Upper lobe of left lung (tissue), 6 donors: ENCODE results near the gene MSH3. TPM values are rescaled to one million over a fixed set of nuclear protein-coding genes. Genes with fewer than 3 reads are reported as not detected.

Experiments
- ATAC-seq, 2 donors: fragments of 200-7000 bp; cut with Tn5 transposase; one replicate each; pipeline ENCODE4 v1.9.1; 2022; ENCODE audit warnings: mild to moderate bottlenecking in 2 of 2, moderate library complexity in 2 of 2; ENCODE audit not compliant: low FRiP score in 2 of 2
- DNase-seq, 2 donors: peaks; one replicate each; pipeline ENCODE4 v3.0.0-alpha.2; 2019 to 2020
- H3K27ac ChIP-seq, 4 donors: fragments of 200-600 bp; sonication (generic); one replicate each; pipeline ENCODE4 v1.5.1; 2016 to 2019
- H3K27me3 ChIP-seq, 4 donors: fragments of 200-600 bp; sonication (generic); one replicate each; pipeline ENCODE4 v1.5.1; 2017 to 2019
- H3K36me3 ChIP-seq, 4 donors: fragments of 200-600 bp; sonication (generic); one replicate each; pipeline ENCODE4 v1.5.1; 2016 to 2019
- H3K4me1 ChIP-seq, 4 donors: fragments of 200-600 bp; sonication (generic); one replicate each; pipeline ENCODE4 v1.5.1; 2018 to 2019
- H3K4me3 ChIP-seq, 4 donors: fragments of 200-600 bp; sonication (generic); one replicate each; pipeline ENCODE4 v1.5.1; 2017 to 2019; ENCODE audit warnings: mild to moderate bottlenecking in 2 of 4, moderate library complexity in 1 of 4
- H3K9me3 ChIP-seq, 4 donors: fragments of 200-600 bp; sonication (generic); one replicate each; pipeline ENCODE4 v1.5.1; 2018 to 2019
- EP300 ChIP-seq, 4 donors: sonication (generic); formaldehyde crosslinking; IDR thresholded peaks; one replicate each; pipeline ENCODE4 v1.5.1; 2017; ENCODE audit warnings: antibody characterized with exemption in 4 of 4, control low read depth in 2 of 4
- POLR2A ChIP-seq, 4 donors: fragments of 450-650 bp; IDR thresholded peaks; one replicate each; pipeline ENCODE4 v1.5.1; 2016 to 2017; ENCODE audit warnings: antibody characterized with exemption in 4 of 4, mild to moderate bottlenecking in 2 of 4
- POLR2AphosphoS5 ChIP-seq, 2 donors: sonication (generic); formaldehyde crosslinking; IDR thresholded peaks; one replicate each; pipeline ENCODE4 v1.5.1; 2017; ENCODE audit warnings: antibody characterized with exemption in 2 of 2
- WGBS, 2 donors: methylation state at CpG; one replicate each; pipeline ENCODE4 v1.1.5; 2017 to 2018; 5-methylcytosine and 5-hydroxymethylcytosine counted together
- total RNA-seq, 6 donors: library from RNA; depleted of rRNA in 4 of 6; stranded (reverse); fragments of >200 nt in 4 of 6; gene quantifications; one replicate each; pipeline versions ENCODE4 v1.1.0 to v1.2.1, GENCODE V29; 2016 to 2021
- TF ChIP-seq, protein P1 (sequence below), 6 experiments: fragments of 450-650 bp in 4 of 6; fragments of 200-600 bp in 2 of 6; sonication (generic) in 2 of 6; IDR thresholded peaks; one replicate each; pipeline ENCODE4 v1.5.1; 2016 to 2019; ENCODE audit warnings: antibody characterized with exemption in 6 of 6
- donor health status: DM: no; HTN: no; CAD: no; lungs with moderate emphysema.
- donor health status: DM: no; HTN: yes; CAD: no; lungs with severe emphysema.

Gene MSH3
- total RNA-seq, 6 donors from 2014 or later: 9.0 to 17.3 (median 12.5) TPM

DNA sequence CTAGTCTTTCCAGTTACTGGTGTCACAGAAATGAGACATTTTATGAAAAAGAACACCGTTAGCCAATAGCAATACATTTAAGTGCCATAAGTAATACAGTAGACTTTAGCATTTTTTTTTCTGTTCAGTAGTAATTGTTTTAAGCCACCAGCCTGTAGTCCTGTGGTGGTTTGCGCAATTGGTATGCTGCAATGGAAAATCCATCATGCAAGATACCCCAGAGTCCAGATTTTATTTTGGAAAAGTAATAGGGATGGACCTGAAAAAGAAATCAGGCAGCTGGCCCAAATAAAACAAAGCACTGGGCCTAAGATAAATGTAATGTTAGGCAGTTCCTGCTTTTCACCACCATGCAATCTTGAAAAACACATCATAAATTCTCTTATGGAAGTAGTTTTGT, 211.1 kb downstream of the MSH3 start:
- no peak for ATAC-seq
- H3K4me3 ChIP-seq: no peak overlapping the region
- no peak for TF ChIP-seq POLR2AphosphoS5 (IDR thresholded peaks at IDR 0.05)
- TF ChIP-seq, protein P1, sequence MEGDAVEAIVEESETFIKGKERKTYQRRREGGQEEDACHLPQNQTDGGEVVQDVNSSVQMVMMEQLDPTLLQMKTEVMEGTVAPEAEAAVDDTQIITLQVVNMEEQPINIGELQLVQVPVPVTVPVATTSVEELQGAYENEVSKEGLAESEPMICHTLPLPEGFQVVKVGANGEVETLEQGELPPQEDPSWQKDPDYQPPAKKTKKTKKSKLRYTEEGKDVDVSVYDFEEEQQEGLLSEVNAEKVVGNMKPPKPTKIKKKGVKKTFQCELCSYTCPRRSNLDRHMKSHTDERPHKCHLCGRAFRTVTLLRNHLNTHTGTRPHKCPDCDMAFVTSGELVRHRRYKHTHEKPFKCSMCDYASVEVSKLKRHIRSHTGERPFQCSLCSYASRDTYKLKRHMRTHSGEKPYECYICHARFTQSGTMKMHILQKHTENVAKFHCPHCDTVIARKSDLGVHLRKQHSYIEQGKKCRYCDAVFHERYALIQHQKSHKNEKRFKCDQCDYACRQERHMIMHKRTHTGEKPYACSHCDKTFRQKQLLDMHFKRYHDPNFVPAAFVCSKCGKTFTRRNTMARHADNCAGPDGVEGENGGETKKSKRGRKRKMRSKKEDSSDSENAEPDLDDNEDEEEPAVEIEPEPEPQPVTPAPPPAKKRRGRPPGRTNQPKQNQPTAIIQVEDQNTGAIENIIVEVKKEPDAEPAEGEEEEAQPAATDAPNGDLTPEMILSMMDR (IDR thresholded peaks at IDR 0.05): no peak
- TF ChIP-seq POLR2A (IDR thresholded peaks at IDR 0.05): no peak
- TF ChIP-seq EP300 (IDR thresholded peaks at IDR 0.05): no peak
- H3K9me3 ChIP-seq: no peaks in the 10 kb centered on the region
- H3K4me1 ChIP-seq: no peaks in the 10 kb centered on the region
- H3K27ac ChIP-seq: no peak overlapping the region
- H3K36me3 ChIP-seq: peaks cover 0 to 20% (median 2%) of the 10 kb centered on the region in 4 donors
- no peaks in the 10 kb centered on the region for H3K27me3 ChIP-seq
- no peak for DNase-seq
- WGBS, 2 donors: 90 to 97% methylated on average over 2 of the region's 2 CpGs

DNA sequence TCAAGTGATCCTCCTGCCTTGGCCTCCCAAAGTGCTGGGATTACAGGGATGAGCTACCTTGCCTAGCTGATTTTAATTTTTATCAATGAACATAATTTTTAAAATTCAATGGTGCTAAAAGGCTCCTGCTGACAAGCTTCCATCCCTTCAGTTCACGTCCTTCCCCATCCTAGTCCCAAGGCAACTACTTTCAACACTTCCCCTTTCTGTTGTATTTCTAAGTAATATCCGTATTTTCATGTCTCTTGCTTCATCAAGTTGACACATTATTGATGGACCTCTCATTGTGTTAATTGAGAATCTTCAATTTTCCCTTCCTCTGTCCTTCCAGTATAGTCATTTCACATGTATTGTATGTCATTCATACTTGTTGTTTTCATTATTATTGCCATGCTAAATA, 211.9 kb downstream of the MSH3 start:
- TF ChIP-seq POLR2AphosphoS5 (IDR thresholded peaks at IDR 0.05) (no peak), EP300 (IDR thresholded peaks at IDR 0.05) (no peak), POLR2A (IDR thresholded peaks at IDR 0.05) (no peak)
- TF ChIP-seq, protein P1 (IDR thresholded peaks at IDR 0.05): no peak
- Histone ChIP-seq H3K27me3 (no peaks in the 10 kb centered on the region), H3K4me1 (no peaks in the 10 kb centered on the region), H3K4me3 (no peak overlapping the region), H3K9me3 (no peaks in the 10 kb centered on the region), H3K27ac (no peak overlapping the region), H3K36me3 (peaks cover 0 to 20% (median 2%) of the 10 kb centered on the region in 4 donors)
- 56 to 80% methylated on average over 2 of the region's 2 CpGs for WGBS, 2 donors
- DNase-seq (no peak), ATAC-seq (peak in 1 of 2 donors; percentile 31)

DNA sequence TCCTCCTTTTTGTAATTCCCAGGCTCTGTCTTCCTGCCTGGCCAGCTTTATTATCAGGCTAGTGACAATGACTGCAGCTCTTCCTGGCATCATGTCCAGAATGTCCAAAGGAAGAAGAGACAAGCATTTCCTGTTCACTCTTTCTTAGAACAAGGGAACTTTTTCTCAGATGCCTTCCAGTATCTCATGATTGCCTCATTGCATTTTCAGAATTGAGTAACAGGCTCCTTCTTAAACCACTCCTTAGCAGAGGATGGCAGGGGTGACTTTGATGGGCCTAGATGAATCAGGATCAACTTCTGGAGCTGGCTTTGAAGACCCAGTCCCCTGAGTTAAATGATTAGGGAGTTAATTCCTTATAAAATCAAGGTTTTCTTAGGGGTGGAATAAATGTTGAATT, 212.8 kb downstream of the MSH3 start:
- DNase-seq (no peak), ATAC-seq (no peak)
- H3K27me3 ChIP-seq: no peaks in the 10 kb centered on the region
- H3K9me3 ChIP-seq: no peaks in the 10 kb centered on the region
- no peaks in the 10 kb centered on the region for H3K4me1 ChIP-seq
- no peak for TF ChIP-seq EP300 (IDR thresholded peaks at IDR 0.05)
- TF ChIP-seq POLR2AphosphoS5 (IDR thresholded peaks at IDR 0.05): no peak
- TF ChIP-seq, protein P1 (IDR thresholded peaks at IDR 0.05): no peak
- TF ChIP-seq POLR2A (IDR thresholded peaks at IDR 0.05): no peak
- H3K36me3 ChIP-seq: peaks cover 0 to 27% (median 2%) of the 10 kb centered on the region in 4 donors
- H3K4me3 ChIP-seq: no peak overlapping the region
- H3K27ac ChIP-seq: no peak overlapping the region

DNA sequence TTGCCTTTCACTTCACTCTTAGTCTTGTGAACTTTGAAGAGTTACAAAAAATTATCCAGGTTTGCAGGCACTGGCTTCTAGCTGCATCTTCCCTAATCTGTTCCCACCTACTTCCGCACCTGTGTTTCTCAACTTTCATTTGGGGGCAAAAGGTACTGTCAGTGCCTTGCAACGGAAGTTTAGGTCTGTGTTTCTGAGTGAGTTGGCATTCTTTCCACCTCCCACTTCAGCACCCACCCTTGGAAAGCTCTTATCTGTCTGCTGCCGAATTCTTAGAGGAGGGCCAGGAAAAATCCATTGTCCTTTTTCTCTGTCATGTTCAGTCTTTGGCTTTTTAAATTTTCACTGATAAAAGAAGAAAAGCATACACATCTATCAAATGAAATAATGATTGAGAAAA, 216.0 kb downstream of the MSH3 start:
- 67 to 69% methylated on average over 3 of the region's 3 CpGs for WGBS, 2 donors

DNA sequence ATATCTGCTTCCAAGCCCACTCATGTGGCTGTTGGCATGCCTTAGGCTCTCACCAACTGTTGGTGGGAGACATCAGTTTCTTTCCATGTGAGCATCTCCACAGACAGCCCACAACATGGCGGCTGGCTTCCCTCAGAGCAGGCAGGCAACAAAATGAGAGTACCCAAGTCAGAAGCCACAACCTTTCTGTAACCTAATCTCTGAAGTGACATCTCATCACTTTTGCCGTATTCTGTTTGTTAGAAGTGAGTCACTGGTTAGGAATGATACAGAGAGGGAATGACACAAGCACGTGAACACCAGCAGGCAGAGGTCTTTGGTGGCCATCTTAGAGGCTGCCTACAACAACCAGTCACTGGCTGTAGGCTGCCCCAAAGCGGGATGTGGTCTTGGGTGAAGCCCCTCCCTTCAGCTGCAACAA, 217.1 kb downstream of the MSH3 start:
- no peaks in the 10 kb centered on the region for H3K4me1 ChIP-seq
- ATAC-seq (no peak), DNase-seq (no peak)
- no peak overlapping the region for H3K4me3 ChIP-seq
- H3K27ac ChIP-seq: no peak overlapping the region
- TF ChIP-seq EP300 (IDR thresholded peaks at IDR 0.05): no peak
- TF ChIP-seq POLR2AphosphoS5 (IDR thresholded peaks at IDR 0.05): no peak
- TF ChIP-seq POLR2A (IDR thresholded peaks at IDR 0.05): no peak
- TF ChIP-seq, protein P1 (IDR thresholded peaks at IDR 0.05): no peak
- 88 to 91% methylated on average over 3 to 4 of the region's 4 CpGs for WGBS, 2 donors
- no peaks in the 10 kb centered on the region for H3K9me3 ChIP-seq
- no peaks in the 10 kb centered on the region for H3K27me3 ChIP-seq
- peaks cover 3 to 44% (median 7%) of the 10 kb centered on the region in 4 donors for H3K36me3 ChIP-seq

More for the DNA sequence above, 216.0 kb downstream of the MSH3 start:
- Histone ChIP-seq H3K4me1 (no peaks in the 10 kb centered on the region), H3K27me3 (no peaks in the 10 kb centered on the region), H3K36me3 (peaks cover 3 to 41% (median 6%) of the 10 kb centered on the region in 4 donors), H3K4me3 (no peak overlapping the region), H3K9me3 (no peaks in the 10 kb centered on the region), H3K27ac (no peak overlapping the region)
- TF ChIP-seq POLR2AphosphoS5 (IDR thresholded peaks at IDR 0.05) (no peak), EP300 (IDR thresholded peaks at IDR 0.05) (no peak), POLR2A (IDR thresholded peaks at IDR 0.05) (no peak)
- TF ChIP-seq, protein P1 (IDR thresholded peaks at IDR 0.05): no peak
- ATAC-seq (no peak), DNase-seq (no peak)
